GM18951 (cell line): Measurements from ENCODE around the gene BIRC6.
"Not testable (repeated sequence)": the region's sequence is repeated elsewhere in the genome, so short reads cannot be mapped to it uniquely, and the experiment has no call there.

Source experiments
- POLR2A ChIP-seq: IDR thresholded peaks from 4 replicates; pipeline ENCODE4 v1.6.1; 2011; ENCODE audit warnings: mild to moderate bottlenecking; ENCODE audit not compliant: insufficient read length, insufficient read depth; ENCODE audit errors: extremely low read depth
- in situ Hi-C: fragments of 300-500 bp; cut with MboI; formaldehyde crosslinking; loops from one replicate; pipeline ENCODE4 v1.12.0; 2022; ENCODE audit warnings: low sequenced_read_pairs, mixed read lengths, inconsistent platforms; ENCODE audit not compliant: unreplicated experiment

BIRC6 gene

DNA sequence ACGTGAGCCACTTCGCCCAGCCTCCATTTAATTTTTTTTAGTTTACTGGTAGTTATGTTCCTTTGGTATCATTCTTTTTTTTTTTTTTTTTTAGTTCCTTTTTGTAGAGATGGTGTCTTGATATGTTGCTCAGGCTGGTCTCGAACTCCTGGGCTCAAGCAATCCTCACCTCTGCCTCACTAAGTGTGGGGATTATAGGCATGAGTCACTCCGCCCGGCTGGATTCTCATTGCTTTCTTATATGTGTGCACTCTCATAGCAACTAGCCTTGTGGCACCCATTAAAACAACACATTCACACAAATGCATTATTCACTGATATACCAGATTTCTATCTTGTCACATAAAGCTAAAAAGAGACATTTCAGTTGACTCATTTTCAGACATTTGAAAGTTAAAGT is 275.3 kb downstream of the BIRC6 start:
- in situ Hi-C loops: no loop called here
- TF ChIP-seq POLR2A: no peak

GRCh38 chr2:32633040-32633439 is 276.2 kb downstream of the BIRC6 start:
- no peak for TF ChIP-seq POLR2A
- in situ Hi-C loops: no loop called here

GRCh38 chr2:32638548-32638947 is 281.7 kb downstream of the BIRC6 start:
- in situ Hi-C loops: not testable (repeated sequence)

- in situ Hi-C loops: no loop called here
- no peak for TF ChIP-seq POLR2A
Observed at GRCh38 chr2:32641180-32641579, 284.4 kb downstream of the BIRC6 start.

GRCh38 chr2:32647180-32647651 is 290.4 kb downstream of the BIRC6 start:
- TF ChIP-seq POLR2A: no peak
- in situ Hi-C loops: no loop called here

GRCh38 chr2:32652555-32653209 is 295.9 kb downstream of the BIRC6 start:
- in situ Hi-C loops: no loop called here
- TF ChIP-seq POLR2A: no peak

GRCh38 chr2:32656069-32656468 is 299.2 kb downstream of the BIRC6 start:
- TF ChIP-seq POLR2A: no peak
- in situ Hi-C loops: no loop called here

GRCh38 chr2:32663864-32664263 is 307.0 kb downstream of the BIRC6 start:
- no peak for TF ChIP-seq POLR2A
- in situ Hi-C loops: no loop called here

DNA sequence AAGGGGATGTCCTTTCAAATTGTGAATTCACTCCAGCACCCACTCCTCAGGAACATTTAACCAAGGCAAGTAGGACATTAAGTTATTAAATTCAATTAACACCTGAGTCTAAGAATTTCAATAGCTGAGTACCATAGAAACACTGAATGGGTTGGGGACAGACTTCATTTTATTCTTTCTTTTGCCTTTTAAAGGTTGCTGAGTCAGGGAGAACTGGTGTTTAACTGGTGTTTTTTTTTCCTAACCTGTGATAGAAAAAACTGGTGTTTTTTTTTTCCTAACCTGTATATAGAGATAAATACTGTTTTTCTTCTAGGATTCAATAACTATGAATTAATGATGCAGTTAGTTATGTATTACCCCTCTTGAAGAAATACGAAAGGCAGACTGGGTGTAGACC is 309.9 kb downstream of the BIRC6 start:
- no peak for TF ChIP-seq POLR2A
- in situ Hi-C loops: no loop called here

DNA sequence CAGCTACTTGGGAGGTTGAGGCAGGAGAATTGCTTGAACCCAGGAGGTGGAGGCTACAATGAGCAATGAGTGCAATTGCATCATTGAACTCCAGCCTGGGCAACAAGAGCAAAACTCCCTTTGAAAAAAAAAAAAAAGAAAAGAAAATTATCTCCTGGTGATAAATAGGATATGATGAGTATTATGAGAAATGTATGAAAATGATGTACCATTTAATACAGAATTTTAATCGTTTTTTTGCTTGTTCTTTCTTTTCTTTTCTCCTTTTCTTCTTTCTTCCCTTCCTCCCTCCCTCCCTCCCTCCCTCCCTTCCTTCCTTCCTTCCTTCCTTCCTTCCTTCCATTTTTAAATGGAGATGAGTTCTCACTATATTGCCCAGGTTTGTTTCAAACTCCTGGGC is 311.4 kb downstream of the BIRC6 start:
- TF ChIP-seq POLR2A: no peak
- in situ Hi-C loops: no loop called here
